ENCODE results near the gene FAM117B.

DNA sequence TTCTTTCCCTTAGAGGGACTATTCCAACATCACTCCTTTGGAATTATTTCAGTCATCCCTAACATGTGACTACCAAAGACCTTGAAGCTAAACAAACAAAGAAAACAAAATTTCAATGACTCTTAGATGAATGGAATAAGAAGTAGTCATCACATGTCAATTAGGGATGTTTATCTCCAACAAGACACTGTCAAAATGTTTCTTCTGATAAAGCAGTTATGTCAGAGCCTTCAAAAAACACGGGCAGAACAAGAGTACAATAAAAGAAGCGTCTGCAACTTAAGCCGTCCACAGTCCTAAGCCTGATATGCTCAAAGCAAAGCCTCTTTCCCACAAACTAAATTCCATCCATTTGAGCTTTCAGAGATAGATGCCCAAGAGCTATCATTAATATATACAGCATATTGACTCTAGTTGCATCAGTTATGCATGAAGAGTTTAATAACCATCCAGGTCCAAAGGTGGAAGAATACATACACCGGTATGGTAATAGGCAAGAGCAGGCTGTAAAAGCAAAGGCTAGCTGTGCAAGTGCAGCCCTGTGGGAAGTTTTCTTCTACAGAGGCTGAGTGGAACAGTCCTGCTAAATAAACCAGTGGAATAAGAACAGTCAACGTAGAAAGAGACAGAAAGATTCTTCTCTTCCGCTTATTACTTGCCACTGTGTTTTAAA, 138.7 kb downstream of the FAM117B start:
- TF ChIP-seq, protein P1, sequence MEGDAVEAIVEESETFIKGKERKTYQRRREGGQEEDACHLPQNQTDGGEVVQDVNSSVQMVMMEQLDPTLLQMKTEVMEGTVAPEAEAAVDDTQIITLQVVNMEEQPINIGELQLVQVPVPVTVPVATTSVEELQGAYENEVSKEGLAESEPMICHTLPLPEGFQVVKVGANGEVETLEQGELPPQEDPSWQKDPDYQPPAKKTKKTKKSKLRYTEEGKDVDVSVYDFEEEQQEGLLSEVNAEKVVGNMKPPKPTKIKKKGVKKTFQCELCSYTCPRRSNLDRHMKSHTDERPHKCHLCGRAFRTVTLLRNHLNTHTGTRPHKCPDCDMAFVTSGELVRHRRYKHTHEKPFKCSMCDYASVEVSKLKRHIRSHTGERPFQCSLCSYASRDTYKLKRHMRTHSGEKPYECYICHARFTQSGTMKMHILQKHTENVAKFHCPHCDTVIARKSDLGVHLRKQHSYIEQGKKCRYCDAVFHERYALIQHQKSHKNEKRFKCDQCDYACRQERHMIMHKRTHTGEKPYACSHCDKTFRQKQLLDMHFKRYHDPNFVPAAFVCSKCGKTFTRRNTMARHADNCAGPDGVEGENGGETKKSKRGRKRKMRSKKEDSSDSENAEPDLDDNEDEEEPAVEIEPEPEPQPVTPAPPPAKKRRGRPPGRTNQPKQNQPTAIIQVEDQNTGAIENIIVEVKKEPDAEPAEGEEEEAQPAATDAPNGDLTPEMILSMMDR (IDR thresholded peaks at IDR 0.05): no peak
- no peak for TF ChIP-seq POLR2AphosphoS5 (IDR thresholded peaks at IDR 0.05)

Measured in sigmoid colon (tissue), 4 donors.